ENCODE measurements around the gene COL23A1.

- TF ChIP-seq, protein P1, sequence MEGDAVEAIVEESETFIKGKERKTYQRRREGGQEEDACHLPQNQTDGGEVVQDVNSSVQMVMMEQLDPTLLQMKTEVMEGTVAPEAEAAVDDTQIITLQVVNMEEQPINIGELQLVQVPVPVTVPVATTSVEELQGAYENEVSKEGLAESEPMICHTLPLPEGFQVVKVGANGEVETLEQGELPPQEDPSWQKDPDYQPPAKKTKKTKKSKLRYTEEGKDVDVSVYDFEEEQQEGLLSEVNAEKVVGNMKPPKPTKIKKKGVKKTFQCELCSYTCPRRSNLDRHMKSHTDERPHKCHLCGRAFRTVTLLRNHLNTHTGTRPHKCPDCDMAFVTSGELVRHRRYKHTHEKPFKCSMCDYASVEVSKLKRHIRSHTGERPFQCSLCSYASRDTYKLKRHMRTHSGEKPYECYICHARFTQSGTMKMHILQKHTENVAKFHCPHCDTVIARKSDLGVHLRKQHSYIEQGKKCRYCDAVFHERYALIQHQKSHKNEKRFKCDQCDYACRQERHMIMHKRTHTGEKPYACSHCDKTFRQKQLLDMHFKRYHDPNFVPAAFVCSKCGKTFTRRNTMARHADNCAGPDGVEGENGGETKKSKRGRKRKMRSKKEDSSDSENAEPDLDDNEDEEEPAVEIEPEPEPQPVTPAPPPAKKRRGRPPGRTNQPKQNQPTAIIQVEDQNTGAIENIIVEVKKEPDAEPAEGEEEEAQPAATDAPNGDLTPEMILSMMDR (optimal IDR thresholded peaks at IDR 0.05 in 1 of 3, IDR thresholded peaks at IDR 0.05 in 1 of 3, conservative IDR thresholded peaks at IDR 0.05 in 1 of 3; ENCODE audit: extremely low read depth in 1 of 3, insufficient read depth in 2 of 3, low read length in 3 of 3), result no peak
- no peak for TF ChIP-seq EZH2 (IDR thresholded peaks at IDR 0.05; ENCODE audit: low read length)
These were observed 127.4 kb downstream of the COL23A1 start for GRCh38 chr5:178462816-178463215.
